Activated naive CD4-positive, alpha-beta T cell (primary cell): ENCODE results near the gene SULT1C2.
"Not testable (repeated sequence)": the region's sequence is repeated elsewhere in the genome, so short reads cannot be mapped to it uniquely, and the experiment has no call there.

Source experiments
- DNase-seq, 4 experiments: peaks; one replicate each; lab custom pipeline; 2025; lab: John Stamatoyannopoulos, UW

The SULT1C2 gene

DNA sequence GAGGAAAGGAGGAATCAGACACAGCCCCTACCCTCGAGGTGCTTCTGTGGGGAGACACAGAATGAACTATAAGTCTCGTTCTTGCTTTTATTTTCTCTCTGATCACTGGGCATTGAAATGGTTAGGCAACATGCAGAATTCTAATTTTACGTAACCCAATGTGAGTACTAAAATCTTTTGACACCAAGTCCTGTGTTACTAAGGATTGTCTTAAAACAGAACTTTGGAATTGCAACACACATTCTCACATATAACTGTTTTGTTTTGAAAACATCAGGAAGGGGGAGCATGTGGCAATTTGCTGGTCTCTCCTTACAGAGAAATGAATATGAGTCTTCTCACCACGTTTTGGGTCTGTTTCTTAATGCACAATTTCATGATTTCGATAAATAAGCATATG lies 65.4 kb downstream of the SULT1C2 start:
- no peak for DNase-seq

GRCh38 chr2:108355906-108356734 lies 67.4 kb downstream of the SULT1C2 start:
- no peak for DNase-seq

GRCh38 chr2:108359336-108359735 lies 70.6 kb downstream of the SULT1C2 start:
- DNase-seq = not testable (repeated sequence)
